Glomerular visceral epithelial cell (primary cell): ENCODE measurements around the gene RPS2.
"Not testable (repeated sequence)": the region's sequence is repeated elsewhere in the genome, so short reads cannot be mapped to it uniquely, and the experiment has no call there.

ENCODE experiments used
- DNase-seq: peaks from one replicate; pipeline ENCODE4 v3.0.0-alpha.2; 2016; ENCODE audit errors: extremely low spot score

RPS2 gene

GRCh38 chr16:1962161-1963153, 2.2 kb downstream of the RPS2 start:
- not testable (repeated sequence) for DNase-seq

GRCh38 chr16:1961651-1962067, 3.0 kb downstream of the RPS2 start:
- DNase-seq = no peak

GRCh38 chr16:1960665-1961630, 3.7 kb downstream of the RPS2 start:
- peak; percentile 53 for DNase-seq

- DNase-seq = peak; percentile 88
These were observed 5.2 kb downstream of the RPS2 start, which contains the start of gene NDUFB10 for GRCh38 chr16:1959269-1960039. Gene NDUFB10, plus strand, starts transcription at chr16:1959538. Its CDS starts 87 bp downstream, at chr16:1959625.

- DNase-seq = no peak
These were observed 5.8 kb downstream of the RPS2 start for GRCh38 chr16:1958715-1959268.

- not testable (repeated sequence) for DNase-seq
These were observed 6.5 kb downstream of the RPS2 start for GRCh38 chr16:1958143-1958491.

- DNase-seq = not testable (repeated sequence)
These were observed 7.0 kb downstream of the RPS2 start for GRCh38 chr16:1957434-1958142.

GRCh38 chr16:1953734-1954133, 10.9 kb downstream of the RPS2 start:
- no peak for DNase-seq

GRCh38 chr16:1950559-1950958, 14.1 kb downstream of the RPS2 start:
- DNase-seq = no peak

GRCh38 chr16:1950047-1950446, 14.6 kb downstream of the RPS2 start:
- DNase-seq = no peak

GRCh38 chr16:1949507-1949906, 15.1 kb downstream of the RPS2 start:
- DNase-seq = no peak

GRCh38 chr16:1947369-1947670, 17.3 kb downstream of the RPS2 start:
- no peak for DNase-seq

GRCh38 chr16:1946495-1947368, 17.9 kb downstream of the RPS2 start:
- DNase-seq = no peak

- no peak for DNase-seq
These were observed 18.9 kb downstream of the RPS2 start for GRCh38 chr16:1945559-1946391.

GRCh38 chr16:1944612-1945199, 19.9 kb downstream of the RPS2 start:
- no peak for DNase-seq

GRCh38 chr16:1942810-1943726, 21.6 kb downstream of the RPS2 start, which contains the start of gene MSRB1:
Gene MSRB1, minus strand, starts transcription at chr16:1943199. Its CDS starts 43 bp downstream, at chr16:1943156.
- peak; percentile 98 for DNase-seq
